Stimulated activated CD4-positive, alpha-beta T cell treated with anti-CD3 and anti-CD28 coated beads, Interleukin-4, amount 100 ng/mL, for 4 hours (primary cell): Measurements from ENCODE around the gene NHP2.
"Not testable (repeated sequence)": the region's sequence is repeated elsewhere in the genome, so short reads cannot be mapped to it uniquely, and the experiment has no call there.

ENCODE experiments used
- DNase-seq, 2 experiments: peaks; one replicate each; pipeline ENCODE4 v3.0.0-alpha.2; 2020

NHP2 gene

GRCh38 chr5:178170455-178170854 lies 16.8 kb upstream of the NHP2 start:
- DNase-seq, result no peak

GRCh38 chr5:178165581-178165980 lies 11.9 kb upstream of the NHP2 start:
- no peak for DNase-seq

GRCh38 chr5:178163772-178164735 lies 10.4 kb upstream of the NHP2 start:
- peak; percentile 87 to 93 for DNase-seq

- no peak for DNase-seq
These were observed 8.8 kb upstream of the NHP2 start for GRCh38 chr5:178162481-178162880.

GRCh38 chr5:178160176-178160575 lies 6.5 kb upstream of the NHP2 start:
- no peak for DNase-seq

- DNase-seq, result no peak
These were observed 1.4 kb upstream of the NHP2 start for GRCh38 chr5:178155065-178155464.

GRCh38 chr5:178152491-178153444 lies 917 bp downstream of the NHP2 start:
- DNase-seq, result no peak

GRCh38 chr5:178150977-178151734 lies 2.5 kb downstream of the NHP2 start:
- no peak for DNase-seq

GRCh38 chr5:178149199-178149932 lies 4.3 kb downstream of the NHP2 start:
- no peak for DNase-seq

- DNase-seq, result no peak
These were observed 6.3 kb downstream of the NHP2 start for GRCh38 chr5:178147406-178147805.

- DNase-seq, result peak; percentile 62 to 65
These were observed 7.5 kb downstream of the NHP2 start for GRCh38 chr5:178145965-178146820.

- DNase-seq, result no peak
These were observed 9.8 kb downstream of the NHP2 start for GRCh38 chr5:178143901-178144300.

GRCh38 chr5:178143246-178143645 lies 10.4 kb downstream of the NHP2 start:
- DNase-seq, result no peak

GRCh38 chr5:178142642-178143041 lies 11.0 kb downstream of the NHP2 start:
- DNase-seq, result no peak

GRCh38 chr5:178141550-178141949 lies 12.1 kb downstream of the NHP2 start:
- DNase-seq, result no peak

- no peak for DNase-seq
These were observed 15.7 kb downstream of the NHP2 start for GRCh38 chr5:178137991-178138390.

- DNase-seq, result no peak
These were observed 16.7 kb downstream of the NHP2 start for GRCh38 chr5:178136990-178137389.

GRCh38 chr5:178131446-178131996 lies 22.2 kb downstream of the NHP2 start:
- no peak for DNase-seq

- peak; percentile 78 to 86 for DNase-seq
These were observed 22.9 kb downstream of the NHP2 start, which contains the start of gene RMND5B for GRCh38 chr5:178130576-178131445. TSS of gene RMND5B (plus strand) at chr5:178131014. CDS start at chr5:178138120, 7,106 bp downstream.

GRCh38 chr5:178130234-178130575 lies 23.5 kb downstream of the NHP2 start:
- not testable (repeated sequence) for DNase-seq
